ENCODE data around the gene PRKAR1A.

PRKAR1A gene

GRCh38 chr17:68526548-68526947 lies 14.3 kb downstream of the PRKAR1A start:
- Histone ChIP-seq H3K9ac (ENCODE audit: low read length) (no peak overlapping the region), H3K27me3 (ENCODE audit: low read length) (no peaks in the 10 kb centered on the region), H3K79me2 (ENCODE audit: insufficient read depth, low read length) (peaks cover 3% of the 10 kb centered on the region), H4K20me1 (ENCODE audit: low read depth, low read length) (no peaks in the 10 kb centered on the region), H3K4me2 (ENCODE audit: low read depth, low read length, poor library complexity, severe bottlenecking) (no peak overlapping the region), H3K4me3 (ENCODE audit: insufficient read depth, low read length, poor library complexity, severe bottlenecking) (no peak overlapping the region), H3K36me3 (ENCODE audit: low read length) (peaks cover 70% of the 10 kb centered on the region; the same call in 1 of the 2 replicates), H3K27ac (ENCODE audit: low read depth, low read length) (no peak overlapping the region), H3F3A (ENCODE audit: insufficient read depth) (no peaks in the 10 kb centered on the region), H3K9me2 (replicated peaks; ENCODE audit: insufficient read depth, low read length) (no peaks in the 10 kb centered on the region), H2AFZ (ENCODE audit: low read depth, low read length, severe bottlenecking) (no peak overlapping the region), H3K9me3 (ENCODE audit: insufficient read depth, low read length) (no peaks in the 10 kb centered on the region)
- TF ChIP-seq EZH2phosphoT487 (conservative IDR thresholded peaks at IDR 0.05; ENCODE audit: low read length) (no peak), CTCF (IDR thresholded peaks at IDR 0.05; ENCODE audit: insufficient read depth, low read length, poor library complexity, severe bottlenecking) (no peak)

GRCh38 chr17:68527314-68527713 lies 15.1 kb downstream of the PRKAR1A start:
- peaks cover 3% of the 10 kb centered on the region; the same call in 1 of the 2 replicates for H3K79me2 ChIP-seq (ENCODE audit: insufficient read depth, low read length)
- H3K4me2 ChIP-seq (ENCODE audit: low read depth, low read length, poor library complexity, severe bottlenecking) = no peak overlapping the region
- no peaks in the 10 kb centered on the region for H3F3A ChIP-seq (ENCODE audit: insufficient read depth)
- H2AFZ ChIP-seq (ENCODE audit: low read depth, low read length, severe bottlenecking) = no peak overlapping the region
- H3K9me2 ChIP-seq (replicated peaks; ENCODE audit: insufficient read depth, low read length) = no peaks in the 10 kb centered on the region
- H3K9me3 ChIP-seq (ENCODE audit: insufficient read depth, low read length) = no peaks in the 10 kb centered on the region
- H3K27me3 ChIP-seq (ENCODE audit: low read length) = no peaks in the 10 kb centered on the region
- no peak overlapping the region for H3K27ac ChIP-seq (ENCODE audit: low read depth, low read length)
- H4K20me1 ChIP-seq (ENCODE audit: low read depth, low read length) = no peaks in the 10 kb centered on the region
- no peak for TF ChIP-seq EZH2phosphoT487 (conservative IDR thresholded peaks at IDR 0.05; ENCODE audit: low read length)
- TF ChIP-seq CTCF (IDR thresholded peaks at IDR 0.05; ENCODE audit: insufficient read depth, low read length, poor library complexity, severe bottlenecking) = no peak
- peaks cover 74% of the 10 kb centered on the region; the same call in 1 of the 2 replicates for H3K36me3 ChIP-seq (ENCODE audit: low read length)
- no peak overlapping the region for H3K4me3 ChIP-seq (ENCODE audit: insufficient read depth, low read length, poor library complexity, severe bottlenecking)
- no peak overlapping the region for H3K9ac ChIP-seq (ENCODE audit: low read length)

GRCh38 chr17:68531252-68531651 lies 19.0 kb downstream of the PRKAR1A start:
- H2AFZ ChIP-seq (ENCODE audit: low read depth, low read length, severe bottlenecking) = no peak overlapping the region
- no peak overlapping the region for H3K4me2 ChIP-seq (ENCODE audit: low read depth, low read length, poor library complexity, severe bottlenecking)
- TF ChIP-seq EZH2phosphoT487 (conservative IDR thresholded peaks at IDR 0.05; ENCODE audit: low read length) = no peak
- no peak for TF ChIP-seq CTCF (IDR thresholded peaks at IDR 0.05; ENCODE audit: insufficient read depth, low read length, poor library complexity, severe bottlenecking)
- no peaks in the 10 kb centered on the region for H3F3A ChIP-seq (ENCODE audit: insufficient read depth)
- no peaks in the 10 kb centered on the region for H3K9me3 ChIP-seq (ENCODE audit: insufficient read depth, low read length)
- no peaks in the 10 kb centered on the region for H3K9me2 ChIP-seq (replicated peaks; ENCODE audit: insufficient read depth, low read length)
- no peak overlapping the region for H3K4me3 ChIP-seq (ENCODE audit: insufficient read depth, low read length, poor library complexity, severe bottlenecking)
- no peaks in the 10 kb centered on the region for H3K27me3 ChIP-seq (ENCODE audit: low read length)
- H3K9ac ChIP-seq (ENCODE audit: low read length) = no peak overlapping the region
- H3K79me2 ChIP-seq (ENCODE audit: insufficient read depth, low read length) = no peaks in the 10 kb centered on the region
- no peak overlapping the region for H3K27ac ChIP-seq (ENCODE audit: low read depth, low read length)
- H3K36me3 ChIP-seq (ENCODE audit: low read length) = peaks cover 44% of the 10 kb centered on the region; the same call in 1 of the 2 replicates
- H4K20me1 ChIP-seq (ENCODE audit: low read depth, low read length) = no peaks in the 10 kb centered on the region
